ENCODE results near the gene CEBPG. TPM values are rescaled to one million over a fixed set of nuclear protein-coding genes. Genes with fewer than 3 reads are reported as not detected.

CEBPG gene
- 10 to 100 TPM; 15.0 to 32.3 (median 27.1) TPM for total RNA-seq
- long read RNA-seq, full-length matches to known transcripts = 6 of 7 reads
- long read RNA-seq, partial matches to known transcripts = 0 of 7 reads
- long read RNA-seq, other reads (novel, unspliced or antisense) = 1 of 7 reads

GRCh38 chr19:33373453-33374235, at the start of gene CEBPG:
Gene CEBPG, plus strand, starts transcription at chr19:33373709. Its CDS starts 5,531 bp downstream, at chr19:33379240.
- ATAC-seq (peak; percentile 84 to 96 (median 92)), DNase-seq (peak; percentile 96 to 97 (median 97))
- H3K27ac ChIP-seq = peak within 1 kb of the TSS; percentile 95 to 97 (median 96)
- H3K27me3 ChIP-seq = no peaks in the 10 kb centered on the region
- peak within 1 kb of the TSS; percentile 70 to 85 (median 72) for H3K4me3 ChIP-seq
- peaks cover 0 to 40% (median 16%) of the 10 kb centered on the region in 4 donors for H3K4me1 ChIP-seq
- H3K9me3 ChIP-seq = no peaks in the 10 kb centered on the region
- peak; percentile 95 for TF ChIP-seq POLR2A (IDR thresholded peaks at IDR 0.05)
- TF ChIP-seq, protein P1, sequence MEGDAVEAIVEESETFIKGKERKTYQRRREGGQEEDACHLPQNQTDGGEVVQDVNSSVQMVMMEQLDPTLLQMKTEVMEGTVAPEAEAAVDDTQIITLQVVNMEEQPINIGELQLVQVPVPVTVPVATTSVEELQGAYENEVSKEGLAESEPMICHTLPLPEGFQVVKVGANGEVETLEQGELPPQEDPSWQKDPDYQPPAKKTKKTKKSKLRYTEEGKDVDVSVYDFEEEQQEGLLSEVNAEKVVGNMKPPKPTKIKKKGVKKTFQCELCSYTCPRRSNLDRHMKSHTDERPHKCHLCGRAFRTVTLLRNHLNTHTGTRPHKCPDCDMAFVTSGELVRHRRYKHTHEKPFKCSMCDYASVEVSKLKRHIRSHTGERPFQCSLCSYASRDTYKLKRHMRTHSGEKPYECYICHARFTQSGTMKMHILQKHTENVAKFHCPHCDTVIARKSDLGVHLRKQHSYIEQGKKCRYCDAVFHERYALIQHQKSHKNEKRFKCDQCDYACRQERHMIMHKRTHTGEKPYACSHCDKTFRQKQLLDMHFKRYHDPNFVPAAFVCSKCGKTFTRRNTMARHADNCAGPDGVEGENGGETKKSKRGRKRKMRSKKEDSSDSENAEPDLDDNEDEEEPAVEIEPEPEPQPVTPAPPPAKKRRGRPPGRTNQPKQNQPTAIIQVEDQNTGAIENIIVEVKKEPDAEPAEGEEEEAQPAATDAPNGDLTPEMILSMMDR (IDR thresholded peaks at IDR 0.05) = peak in 2 of 4 donors; percentile 27 to 37
- intact Hi-C loops (cut with DNase I) = no loop called here
- no peaks in the 10 kb centered on the region for H3K36me3 ChIP-seq
- 0% methylated on average over 13 of the region's 118 CpGs for WGBS (ENCODE audit: insufficient coverage, low coverage, low lambda C conversion rate, missing lambda C conversion rate)

DNA sequence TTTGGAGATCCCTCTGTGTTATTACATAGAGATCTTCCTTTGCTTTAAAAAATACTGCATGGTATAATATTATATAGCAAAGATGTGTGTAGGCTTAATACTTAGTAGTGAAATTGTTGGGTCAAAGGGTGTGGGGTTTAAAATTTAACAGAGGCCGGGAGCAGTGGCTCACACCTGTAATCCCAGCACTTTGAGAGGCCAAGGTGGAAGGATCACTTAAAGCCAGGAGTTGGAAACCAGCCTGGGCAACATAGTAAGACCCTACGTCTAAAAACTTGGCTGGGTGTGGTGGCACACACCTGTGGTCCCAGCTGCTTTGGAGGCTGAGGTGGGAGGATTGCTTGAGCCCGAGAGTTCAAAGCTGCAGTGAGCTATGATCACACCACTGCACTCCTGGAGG, 48.9 kb upstream of the CEBPG start:
- intact Hi-C loops (cut with DNase I) = no loop called here
- 59% methylated on average over 3 of the region's 3 CpGs for WGBS (ENCODE audit: insufficient coverage, low coverage, low lambda C conversion rate, missing lambda C conversion rate)
- no peaks in the 10 kb centered on the region for H3K9me3 ChIP-seq

GRCh38 chr19:33325920-33326319, 47.6 kb upstream of the CEBPG start:
- no peaks in the 10 kb centered on the region for H3K36me3 ChIP-seq
- no peaks in the 10 kb centered on the region for H3K27me3 ChIP-seq
- no peaks in the 10 kb centered on the region for H3K9me3 ChIP-seq
- WGBS (ENCODE audit: insufficient coverage, low coverage, low lambda C conversion rate, missing lambda C conversion rate) = 43% methylated on average over 5 of the region's 5 CpGs
- DNase-seq (peak; percentile 32 to 89 (median 71)), ATAC-seq (peak; percentile 66 to 80 (median 74))
- H3K4me1 ChIP-seq = peaks cover 0 to 34% (median 15%) of the 10 kb centered on the region in 4 donors
- H3K27ac ChIP-seq = peak overlapping the region in 2 of 3 donors; percentile 37 to 70
- no peak overlapping the region for H3K4me3 ChIP-seq
- TF ChIP-seq, protein P1 (IDR thresholded peaks at IDR 0.05) = no peak
- peak; percentile 15 for TF ChIP-seq POLR2A (IDR thresholded peaks at IDR 0.05)
- intact Hi-C loops (cut with DNase I) = no loop called here

More for the DNA sequence above, 48.9 kb upstream of the CEBPG start:
- Histone ChIP-seq H3K27ac (peak overlapping the region in 1 of 3 donors; percentile 70), H3K27me3 (no peaks in the 10 kb centered on the region), H3K36me3 (no peaks in the 10 kb centered on the region), H3K4me1 (peaks cover 0 to 21% (median 8%) of the 10 kb centered on the region in 4 donors), H3K4me3 (no peak overlapping the region)
- TF ChIP-seq POLR2A (IDR thresholded peaks at IDR 0.05) = no peak
- TF ChIP-seq, protein P1 (IDR thresholded peaks at IDR 0.05) = no peak
- peak in 1 of 3 donors; percentile 56 for DNase-seq
- peak; percentile 52 to 68 (median 62) for ATAC-seq

GRCh38 chr19:33329060-33329459, 44.4 kb upstream of the CEBPG start:
- no peak for TF ChIP-seq POLR2A (IDR thresholded peaks at IDR 0.05)
- TF ChIP-seq, protein P1 (IDR thresholded peaks at IDR 0.05) = no peak
- H3K36me3 ChIP-seq = no peaks in the 10 kb centered on the region
- peaks cover 0 to 39% (median 17%) of the 10 kb centered on the region in 4 donors for H3K4me1 ChIP-seq
- intact Hi-C loops (cut with DNase I) = no loop called here
- DNase-seq (no peak), ATAC-seq (peak; percentile 47 to 61 (median 55))
- H3K27ac ChIP-seq = peak overlapping the region in 1 of 3 donors; percentile 81
- H3K4me3 ChIP-seq = no peak overlapping the region
- H3K27me3 ChIP-seq = no peaks in the 10 kb centered on the region
- H3K9me3 ChIP-seq = no peaks in the 10 kb centered on the region
- 45% methylated on average over 8 of the region's 8 CpGs for WGBS (ENCODE audit: insufficient coverage, low coverage, low lambda C conversion rate, missing lambda C conversion rate)
